ENCODE results near the gene CCL4. TPM values are rescaled to one million over a fixed set of nuclear protein-coding genes. Genes with fewer than 3 reads are reported as not detected.
"Not testable (repeated sequence)": the region's sequence is repeated elsewhere in the genome, so short reads cannot be mapped to it uniquely, and the experiment has no call there.

The CCL4 gene
- polyA plus RNA-seq, 10 donors: 0.48 to 16.8 (median 3.3) TPM

GRCh38 chr17:36115649-36115977 lies 12.0 kb downstream of the CCL4 start:
- DNase-seq: not testable (repeated sequence)

GRCh38 chr17:36117505-36118382 lies 14.1 kb downstream of the CCL4 start:
- DNase-seq: no peak

- no peak for DNase-seq
Observed at GRCh38 chr17:36118477-36119353, 15.1 kb downstream of the CCL4 start.

- no peak for DNase-seq
Observed at GRCh38 chr17:36120221-36120620, 16.6 kb downstream of the CCL4 start.

- DNase-seq: not testable (repeated sequence)
Observed at GRCh38 chr17:36121099-36121498, 17.5 kb downstream of the CCL4 start.

GRCh38 chr17:36123431-36123830 lies 19.8 kb downstream of the CCL4 start:
- DNase-seq: no peak

GRCh38 chr17:36124879-36125824 lies 21.5 kb downstream of the CCL4 start:
- DNase-seq: no peak

GRCh38 chr17:36127199-36127893 lies 23.7 kb downstream of the CCL4 start:
- no peak for DNase-seq

DNA sequence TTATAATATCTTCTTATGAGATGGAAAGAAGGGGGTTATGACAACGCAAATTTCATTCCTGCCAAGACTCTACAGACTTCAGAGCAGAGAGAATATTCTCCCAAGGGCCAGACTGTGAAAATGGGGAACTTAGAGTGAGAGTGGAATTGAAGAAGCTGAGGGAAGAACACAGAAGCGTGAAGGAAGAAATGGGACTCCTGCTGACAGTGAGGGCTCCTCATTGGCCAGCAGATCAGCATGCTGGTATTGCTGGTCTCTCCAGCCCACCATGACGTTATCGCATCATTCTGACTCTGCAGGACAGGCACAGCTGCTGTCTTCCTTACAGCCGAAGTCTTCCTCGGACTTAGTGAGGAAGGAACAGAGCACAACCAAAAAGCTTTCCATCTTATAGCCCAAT lies 24.3 kb downstream of the CCL4 start:
- no peak for DNase-seq

DNA sequence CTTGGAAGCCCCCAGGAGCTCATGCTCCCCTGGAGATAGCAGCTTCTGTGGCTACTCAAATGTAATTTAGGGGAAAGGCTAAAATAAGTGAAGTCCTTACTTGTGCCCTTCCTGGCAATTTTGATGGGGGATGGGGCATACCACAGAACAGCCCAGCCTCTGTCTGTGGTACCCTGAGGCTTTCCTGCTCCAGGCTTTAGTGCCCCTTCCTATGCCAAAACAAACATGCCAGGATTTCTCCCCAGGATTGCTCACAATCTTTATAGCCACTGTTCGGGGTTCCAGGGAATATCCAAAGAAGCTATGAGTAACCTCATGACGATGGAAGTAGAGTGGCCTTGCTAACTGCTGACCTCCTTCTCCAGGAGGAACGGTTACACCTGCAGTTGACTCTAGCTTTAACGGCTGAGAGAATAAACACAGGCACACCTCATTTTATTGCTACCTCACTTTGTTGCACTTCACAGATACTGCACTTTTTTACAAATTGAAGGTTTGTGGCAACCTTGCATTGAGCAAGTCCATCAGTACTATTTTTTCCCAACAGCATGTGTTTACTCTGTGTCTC lies 24.9 kb downstream of the CCL4 start:
- DNase-seq: no peak

- DNase-seq: no peak
Observed at GRCh38 chr17:36129616-36130015, 26.0 kb downstream of the CCL4 start.

DNA sequence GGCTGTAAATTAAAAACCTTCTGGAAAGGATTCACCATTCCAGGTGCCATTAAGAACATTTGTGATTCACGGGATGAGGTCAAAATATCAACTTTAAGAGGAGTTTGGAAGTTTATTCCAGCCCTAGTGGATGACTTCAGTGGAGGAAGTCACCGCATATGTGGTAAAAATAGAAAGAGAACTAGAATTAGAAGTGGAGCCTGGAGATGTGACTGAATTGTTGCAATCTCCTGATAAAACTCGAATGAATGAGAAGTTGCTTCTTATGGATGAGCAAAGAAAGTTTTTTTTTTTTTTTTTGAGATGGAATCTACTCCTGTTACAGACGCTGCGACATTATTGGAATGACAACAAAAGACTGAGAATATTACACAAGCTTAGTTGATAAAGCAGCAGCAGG lies 26.7 kb downstream of the CCL4 start:
- DNase-seq: no peak

- no peak for DNase-seq
Observed at GRCh38 chr17:36131421-36131820, 27.8 kb downstream of the CCL4 start.

DNA sequence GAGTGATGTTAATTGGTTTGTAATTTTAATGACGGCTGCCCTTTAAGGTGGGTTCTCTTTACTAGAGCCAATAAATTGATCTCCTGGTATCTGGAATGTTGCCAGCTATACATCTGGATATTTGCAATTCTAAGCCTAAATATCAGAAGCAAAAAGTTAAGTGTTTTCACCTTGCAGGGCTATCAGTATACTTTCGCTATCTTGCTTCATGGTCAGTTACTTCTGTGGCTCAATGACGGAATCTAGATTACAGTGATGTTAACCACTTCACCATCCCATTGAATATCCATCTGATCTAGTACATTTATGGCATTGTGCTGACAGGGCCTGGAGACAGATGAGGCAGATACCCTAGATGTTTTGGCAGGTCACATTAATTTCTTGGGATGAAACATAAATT lies 28.3 kb downstream of the CCL4 start:
- no peak for DNase-seq

- DNase-seq: no peak
Observed at GRCh38 chr17:36132421-36132831, 28.8 kb downstream of the CCL4 start.

DNA sequence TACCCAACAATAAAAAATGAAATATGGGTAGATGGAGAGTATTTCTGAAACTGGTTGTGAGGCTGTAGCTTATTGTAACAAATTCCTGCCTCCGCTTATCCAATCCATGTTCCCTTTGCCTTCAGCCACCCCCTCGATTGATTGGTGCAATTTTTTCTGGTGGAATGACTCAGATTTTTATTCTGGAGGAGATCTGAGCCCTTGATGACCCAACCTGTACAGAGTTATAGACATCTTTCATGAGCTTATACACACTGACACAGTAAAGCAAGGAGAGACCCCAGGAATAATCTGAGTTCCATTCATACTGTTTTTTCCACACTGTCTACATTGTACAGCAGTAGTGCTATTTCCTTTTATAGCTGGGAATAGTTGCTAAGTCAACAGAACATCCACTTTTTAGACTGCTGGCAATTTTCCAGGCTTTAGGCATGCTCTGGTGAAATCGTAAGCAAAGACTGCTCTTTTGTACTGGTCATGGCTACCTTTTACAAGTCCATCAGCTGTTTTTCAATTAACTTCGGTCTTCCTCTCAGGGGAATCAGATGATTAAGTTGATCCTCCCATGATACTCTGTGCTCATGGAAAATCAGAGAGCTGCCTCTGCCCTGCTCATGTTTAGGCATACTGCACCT lies 30.1 kb downstream of the CCL4 start:
- DNase-seq: peak; percentile 13 to 63 (median 56)

GRCh38 chr17:36135465-36135864 lies 31.8 kb downstream of the CCL4 start:
- DNase-seq: no peak

GRCh38 chr17:36136036-36136435 lies 32.4 kb downstream of the CCL4 start:
- no peak for DNase-seq

DNA sequence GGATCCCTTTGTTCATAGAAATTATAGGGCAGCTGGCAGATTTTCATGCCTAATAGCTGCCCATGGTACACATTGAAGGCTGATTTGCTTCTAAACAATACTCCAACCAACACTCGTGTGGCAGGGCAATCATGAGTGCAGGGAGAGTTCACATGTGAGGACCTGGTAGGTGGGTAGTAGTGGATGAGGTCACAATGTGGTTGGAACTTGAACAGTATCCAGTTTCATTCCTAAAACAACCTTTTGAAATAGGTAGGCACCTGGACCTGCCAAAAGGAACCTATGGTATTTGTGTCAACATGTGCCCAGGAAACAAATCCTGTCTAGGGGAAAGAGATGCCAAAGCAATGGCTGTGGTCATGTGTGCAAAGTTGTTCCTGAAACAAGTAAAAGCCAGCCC lies 32.8 kb downstream of the CCL4 start:
- DNase-seq: no peak

- DNase-seq: no peak
Observed at GRCh38 chr17:36142235-36142634, 38.6 kb downstream of the CCL4 start.

Measured in muscle of back (tissue), 11 donors.